ENCODE data around the gene SIGLEC7.

GRCh38 chr19:51185868-51186215 is 43.7 kb downstream of the SIGLEC7 start:
- TF ChIP-seq NFIC (IDR thresholded peaks at IDR 0.05) (no peak), EGR1 (IDR thresholded peaks at IDR 0.05) (no peak), REST (IDR thresholded peaks at IDR 0.05; ENCODE audit: low read depth) (no peak), TAF1 (IDR thresholded peaks at IDR 0.05; ENCODE audit: low read depth) (no peak), EP300 (IDR thresholded peaks at IDR 0.05; ENCODE audit: borderline replicate concordance) (no peak), YY1 (IDR thresholded peaks at IDR 0.05; ENCODE audit: low read depth) (no peak), ZBTB7A (IDR thresholded peaks at IDR 0.05; ENCODE audit: low read depth) (no peak), TCF12 (IDR thresholded peaks at IDR 0.05; ENCODE audit: low read depth) (no peak), USF1 (IDR thresholded peaks at IDR 0.05) (no peak), FOXM1 (IDR thresholded peaks at IDR 0.05; ENCODE audit: borderline replicate concordance, low read depth) (no peak), MAX (IDR thresholded peaks at IDR 0.05) (no peak), RAD21 (IDR thresholded peaks at IDR 0.05; ENCODE audit: low read depth) (no peak), TEAD4 (IDR thresholded peaks at IDR 0.05) (no peak)

Data from Ishikawa (cell line).